Measurements from ENCODE around the gene CCDC50. TPM values are rescaled to one million over a fixed set of nuclear protein-coding genes. Genes with fewer than 3 reads are reported as not detected.

Gene CCDC50
- total RNA-seq, 1 donor from 2014 or later: 34.1 TPM

GRCh38 chr3:191444569-191444968, 115.4 kb downstream of the CCDC50 start:
- H3K4me3 Mint-ChIP-seq: no peak overlapping the region
- H3K27ac Mint-ChIP-seq: no peak overlapping the region
- intact Hi-C loops (cut with micrococcal nuclease): no loop called here
- DNase-seq: no peak
- no peaks in the 10 kb centered on the region for H3K36me3 Mint-ChIP-seq (ENCODE audit: low read depth)
- no peaks in the 10 kb centered on the region for H3K4me1 Mint-ChIP-seq
- H3K27me3 Mint-ChIP-seq: no peaks in the 10 kb centered on the region
- peaks cover 4% of the 10 kb centered on the region for H3K9me3 Mint-ChIP-seq

Other genes starting within 250 kb of the CCDC50 start
- not detected in 2 replicates for gene OSTN, start 130.2 kb upstream of the CCDC50 start, total RNA-seq
- gene UTS2B, start 1.1 kb downstream of the CCDC50 start, total RNA-seq: not detected in 2 replicates
- gene PYDC2, start 131.8 kb downstream of the CCDC50 start, total RNA-seq: not detected in 2 replicates

Data from activated CD4-positive, alpha-beta T cell treated with anti-CD3 and anti-CD28 coated beads, Interleukin-2, amount 10 ng/mL, durations not matched to agents 24 days and 14 days (primary cell).